ENCODE measurements around the gene COL9A3. TPM values are rescaled to one million over a fixed set of nuclear protein-coding genes. Genes with fewer than 3 reads are reported as not detected.

Gene COL9A3
- 0.08 and 0.84 TPM in 2 replicates for total RNA-seq (2014; rRNA removed; shearing (Covaris generic))
- polyA plus RNA-seq (2015; cell fraction: cytosol; rRNA removed), result 0.11 TPM in 1 of 2 replicates, not detected in the other
- 0.51 and 1.0 TPM in 2 replicates for polyA plus RNA-seq (2015; cell fraction: nucleus; rRNA removed)

DNA sequence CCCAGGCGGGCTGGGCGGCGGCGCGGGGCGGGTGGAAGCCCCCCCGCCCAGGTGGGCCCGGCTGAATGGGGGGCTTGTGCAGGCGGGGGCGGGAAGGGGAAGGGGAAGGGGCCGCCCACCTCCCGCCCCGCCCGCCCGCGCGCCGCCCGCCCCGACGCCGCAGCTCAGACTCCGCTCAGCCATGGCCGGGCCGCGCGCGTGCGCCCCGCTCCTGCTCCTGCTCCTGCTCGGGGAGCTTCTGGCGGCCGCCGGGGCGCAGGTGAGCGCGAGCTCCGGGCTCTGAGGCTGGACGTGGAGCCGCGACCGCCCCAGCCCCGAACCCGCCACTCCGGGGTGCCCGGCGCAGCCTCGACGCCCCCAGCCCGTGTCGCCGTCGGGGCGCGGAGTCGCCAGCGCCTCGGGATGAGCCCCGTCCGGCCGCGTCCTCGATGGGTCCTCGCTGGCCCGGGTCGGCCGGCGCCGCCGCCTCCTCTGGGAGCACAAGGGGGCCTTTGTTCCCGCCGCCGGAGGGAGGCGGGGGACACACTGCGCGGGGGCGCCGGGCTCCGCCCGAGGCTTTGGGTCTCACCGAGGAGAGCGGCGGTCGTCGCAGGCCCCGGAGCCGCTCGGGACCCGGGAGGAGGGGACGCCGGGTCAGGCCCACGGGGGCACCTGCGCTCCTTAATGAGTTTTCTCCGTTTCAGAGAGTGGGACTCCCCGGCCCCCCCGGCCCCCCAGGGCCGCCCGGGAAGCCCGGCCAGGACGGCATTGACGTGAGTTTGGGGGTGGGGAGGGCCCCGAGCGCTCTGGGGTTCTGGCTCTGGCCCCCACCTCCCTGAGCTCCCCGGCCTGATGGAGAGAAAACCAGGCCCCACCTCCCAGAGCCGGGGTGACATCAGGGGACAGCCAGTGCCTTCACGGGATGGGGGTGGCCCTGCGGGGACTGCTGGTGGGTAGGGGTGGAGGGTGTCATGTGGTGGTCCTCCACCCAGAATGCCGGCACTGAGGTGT lies at the start of gene COL9A3:
Gene COL9A3 (plus strand): TSS at position 167 of the 990 bp plus-strand sequence. CDS start 15 bp downstream, at position 182.
- no peak for DNase-seq (ENCODE audit: low read depth)

- no peak for DNase-seq (ENCODE audit: low read depth)
Measured at GRCh38 chr20:62768234-62768546, 48.7 kb upstream of the COL9A3 start.

GRCh38 chr20:62768551-62769287 lies 48.1 kb upstream of the COL9A3 start:
- DNase-seq (ENCODE audit: low read depth), result no peak

DNA sequence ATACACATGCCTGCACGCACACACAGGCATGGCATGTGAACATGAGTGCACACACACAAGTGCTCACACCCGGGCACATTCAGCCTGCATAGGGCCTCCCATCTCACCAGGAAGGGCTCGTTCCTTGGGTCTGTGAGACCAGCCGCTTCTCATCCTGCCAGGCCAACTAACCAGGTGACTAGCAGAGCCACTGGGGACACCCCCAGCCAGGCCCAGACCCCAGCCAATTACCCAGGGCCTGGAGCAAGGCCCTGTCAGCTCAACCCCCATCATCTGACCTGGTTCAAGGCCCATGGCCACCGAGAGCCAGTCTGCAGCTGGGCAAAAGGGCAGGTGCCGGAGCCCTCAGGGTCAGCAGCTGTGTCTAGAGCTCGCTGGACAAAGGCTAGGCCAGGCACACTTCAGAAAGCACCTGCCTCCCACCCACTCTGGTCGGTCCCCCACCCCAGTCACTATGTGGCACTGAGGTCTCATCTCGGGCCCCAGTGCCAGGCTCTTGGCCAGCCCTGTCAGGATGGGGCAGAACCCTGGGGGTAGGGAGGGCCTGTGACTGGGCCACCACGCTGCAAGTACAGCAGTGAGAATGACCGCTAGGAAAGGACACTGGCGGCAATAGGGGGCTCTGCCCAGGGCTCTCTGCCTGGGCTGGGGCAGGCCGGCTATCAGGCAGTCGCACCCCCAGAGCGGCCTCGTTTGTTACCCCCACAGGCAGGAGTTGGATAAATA lies 47.3 kb upstream of the COL9A3 start:
- DNase-seq (ENCODE audit: low read depth), result no peak

DNA sequence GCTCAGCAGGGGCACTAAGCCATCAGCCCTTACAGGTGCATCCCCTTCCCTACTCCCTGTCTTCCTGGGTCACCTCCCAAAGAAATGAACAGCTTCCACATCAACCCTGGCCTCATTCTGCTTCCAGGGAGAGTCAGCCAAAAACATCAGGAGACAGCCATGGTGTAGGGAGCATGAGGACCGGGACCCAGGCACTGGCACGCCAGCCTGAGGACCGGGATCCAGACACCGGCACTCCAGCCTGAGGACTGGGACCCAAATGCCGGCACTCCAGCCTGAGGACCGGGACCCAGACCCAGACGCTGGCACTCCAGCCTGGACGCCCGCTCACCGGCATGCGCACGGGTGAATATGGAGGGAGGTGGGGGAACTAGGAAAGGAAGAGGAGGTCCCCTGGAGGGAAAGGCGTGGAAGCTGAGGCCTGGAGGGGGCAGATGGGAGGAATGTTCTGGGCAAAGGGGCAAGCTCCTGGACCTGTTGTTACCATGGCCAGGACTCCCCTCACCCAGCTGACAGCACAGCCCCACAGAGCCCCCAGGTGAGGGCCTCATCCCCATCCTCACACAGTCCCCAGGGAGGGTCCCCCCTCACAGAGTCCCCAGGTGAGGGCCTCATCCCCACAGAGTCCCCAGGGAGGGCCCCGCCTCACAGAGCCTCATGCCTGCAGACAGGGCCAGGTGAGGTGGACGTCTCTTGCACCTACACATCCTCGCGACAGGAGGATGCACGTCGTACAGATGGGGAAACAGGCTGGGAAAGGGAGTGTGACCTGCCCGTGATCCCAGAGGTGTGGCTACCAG lies 46.5 kb upstream of the COL9A3 start:
- no peak for DNase-seq (ENCODE audit: low read depth)

DNA sequence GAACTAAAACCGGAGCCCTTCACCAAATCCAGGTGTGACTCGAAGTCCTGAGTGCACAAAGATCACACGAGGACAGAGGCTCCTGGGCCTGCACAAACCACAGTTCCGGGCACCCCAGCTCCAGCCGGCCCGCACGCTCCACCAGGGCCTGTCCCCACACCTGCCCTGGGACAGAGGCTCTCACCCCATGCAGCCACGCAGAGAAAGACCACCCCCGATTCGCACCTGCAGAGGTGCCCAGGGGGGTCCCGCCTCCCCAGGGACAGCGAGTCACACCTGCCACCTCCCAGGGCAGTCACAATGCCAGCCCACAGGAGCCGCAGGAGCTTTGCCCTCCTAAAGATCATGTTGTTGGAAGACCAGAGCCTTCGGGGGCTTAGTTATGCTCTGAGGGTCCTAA lies 45.9 kb upstream of the COL9A3 start:
- DNase-seq (ENCODE audit: low read depth), result no peak

- no peak for DNase-seq (ENCODE audit: low read depth)
Measured at GRCh38 chr20:62771396-62772102, 45.3 kb upstream of the COL9A3 start.

DNA sequence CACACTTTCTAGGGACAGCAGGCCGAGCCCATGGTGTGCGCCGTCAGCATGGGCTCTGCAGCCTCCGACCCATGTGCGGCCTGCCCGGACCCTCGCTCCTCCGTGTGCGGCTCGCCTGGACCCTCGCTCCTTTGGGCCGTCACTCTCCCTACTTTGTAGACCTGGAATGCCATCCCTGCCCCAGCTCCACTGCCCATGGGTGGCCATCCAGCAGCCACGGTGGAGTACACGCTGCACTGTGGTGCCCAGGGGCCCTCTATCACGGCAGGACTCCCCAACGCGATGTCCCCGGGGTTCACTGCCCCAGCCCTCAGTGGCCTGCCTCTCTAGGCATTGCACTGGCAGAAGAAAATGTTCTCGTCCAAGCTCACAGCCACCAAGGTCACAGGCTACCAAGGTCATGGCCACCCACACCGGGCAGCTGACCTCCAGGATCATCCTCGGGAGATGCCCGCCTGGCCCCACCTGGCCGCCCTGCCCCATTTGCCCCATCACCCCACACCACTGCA lies 44.7 kb upstream of the COL9A3 start:
- DNase-seq (ENCODE audit: low read depth), result no peak

GRCh38 chr20:62772619-62772989 lies 44.2 kb upstream of the COL9A3 start:
- no peak for DNase-seq (ENCODE audit: low read depth)

GRCh38 chr20:62772990-62773844 lies 43.6 kb upstream of the COL9A3 start:
- no peak for DNase-seq (ENCODE audit: low read depth)

DNA sequence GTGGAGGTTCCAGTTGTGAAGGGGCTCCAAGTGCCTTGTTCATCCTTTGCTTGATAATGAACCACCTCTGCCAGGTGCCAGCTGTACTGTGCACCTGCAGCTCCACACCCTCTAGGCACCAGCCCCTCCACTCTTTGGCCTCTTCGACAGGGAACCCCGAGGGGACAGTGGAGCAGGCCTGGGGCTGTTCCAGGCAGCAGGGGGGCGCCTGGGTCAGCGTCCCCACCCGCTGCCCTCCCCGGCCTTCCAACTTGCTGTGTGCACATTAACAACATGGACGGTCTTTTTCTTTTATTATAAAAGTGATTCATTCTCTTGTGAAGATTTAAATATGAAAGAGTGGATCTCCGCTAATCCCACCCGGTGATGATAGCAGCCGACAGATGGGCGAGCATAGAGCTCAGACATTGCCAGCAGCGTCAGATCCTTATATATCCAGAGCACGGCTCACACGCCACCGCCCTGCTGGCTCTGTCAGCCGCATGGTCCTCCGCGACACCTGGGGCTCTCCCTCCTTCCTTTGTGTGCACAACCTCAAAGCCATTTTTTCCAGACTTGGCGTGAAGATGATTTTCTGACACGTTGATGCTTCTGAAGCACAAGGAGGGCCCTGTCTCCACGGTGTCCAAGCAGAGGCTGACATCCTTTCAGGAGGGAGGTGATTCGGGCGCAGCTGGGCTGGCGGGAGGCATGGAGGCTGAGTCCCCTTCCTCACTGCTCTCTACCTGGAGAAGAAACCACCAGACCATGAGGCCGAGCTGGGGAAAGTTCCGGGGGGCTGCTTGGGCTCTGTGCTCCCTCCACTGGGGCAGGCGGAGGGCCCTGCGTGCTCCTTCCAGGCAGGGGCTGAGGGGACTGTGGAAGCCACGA lies 42.8 kb upstream of the COL9A3 start:
- no peak for DNase-seq (ENCODE audit: low read depth)

DNA sequence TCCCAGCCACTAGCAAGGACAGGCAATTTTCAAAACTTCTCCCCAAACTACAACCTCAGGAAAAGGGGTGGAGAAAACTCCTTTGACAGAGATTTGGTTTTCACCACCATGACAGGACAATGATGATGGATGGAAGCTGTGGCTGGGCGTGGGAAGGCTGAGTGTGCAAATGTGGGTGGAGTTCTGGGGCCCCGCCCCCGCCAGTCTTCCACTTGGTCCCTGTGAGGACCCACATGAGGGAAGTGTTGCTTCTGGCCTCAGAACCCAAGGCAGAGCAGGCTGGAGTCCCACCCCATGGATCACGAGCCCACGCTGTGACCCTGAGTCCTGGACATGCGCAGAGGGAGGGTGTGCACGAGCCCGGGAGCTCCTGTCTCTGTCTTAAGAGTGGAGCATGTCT lies 42.1 kb upstream of the COL9A3 start:
- DNase-seq (ENCODE audit: low read depth), result no peak

GRCh38 chr20:62775206-62775605 lies 41.6 kb upstream of the COL9A3 start:
- DNase-seq (ENCODE audit: low read depth), result no peak

DNA sequence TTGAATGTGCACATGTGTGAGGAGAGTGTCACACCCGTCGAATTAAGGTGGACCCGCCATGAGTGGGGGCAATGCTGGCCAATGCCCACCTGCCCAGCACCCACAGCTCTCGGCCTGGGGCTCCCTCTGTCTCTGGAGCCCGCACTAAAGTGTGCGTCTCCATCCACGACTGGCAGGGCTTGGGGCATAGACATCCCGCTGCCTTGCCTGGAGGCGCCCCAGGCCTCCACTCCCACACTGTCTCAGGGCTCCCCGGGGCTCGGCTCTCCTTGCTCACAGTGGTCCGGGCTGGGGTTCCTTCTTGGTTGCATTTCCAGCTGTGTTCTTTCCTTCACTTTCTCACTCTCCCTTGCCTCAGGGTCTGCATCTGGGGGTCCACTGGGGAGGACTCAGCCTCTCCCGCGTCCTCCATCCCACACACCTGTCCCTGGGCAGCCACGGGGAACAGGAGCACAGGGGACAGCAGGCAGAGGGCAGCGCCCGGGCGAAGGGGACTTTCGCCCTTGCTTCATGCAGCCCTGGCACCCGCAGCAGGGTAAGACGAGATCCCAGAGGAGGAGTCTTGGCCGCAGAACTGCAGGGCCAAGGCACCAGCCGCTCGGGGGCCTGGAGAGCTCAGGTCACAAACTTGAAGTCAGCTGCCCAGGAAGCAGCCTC lies 40.7 kb upstream of the COL9A3 start:
- no peak for DNase-seq (ENCODE audit: low read depth)

GRCh38 chr20:62776692-62777527 lies 39.9 kb upstream of the COL9A3 start:
- no peak for DNase-seq (ENCODE audit: low read depth)

GRCh38 chr20:62777528-62777830 lies 39.4 kb upstream of the COL9A3 start:
- no peak for DNase-seq (ENCODE audit: low read depth)

GRCh38 chr20:62778058-62778457 lies 38.8 kb upstream of the COL9A3 start:
- DNase-seq (ENCODE audit: low read depth), result no peak
